Measurements from ENCODE around the gene AP2M1. TPM values are rescaled to one million over a fixed set of nuclear protein-coding genes. Genes with fewer than 3 reads are reported as not detected.

Gene AP2M1
- total and polyA plus RNA-seq, 10 of the 15 experiments (the other 5 are each of a cell fraction or from before 2014, with no cell fraction given), result 65.6 to 356 (median 161) TPM

DNA sequence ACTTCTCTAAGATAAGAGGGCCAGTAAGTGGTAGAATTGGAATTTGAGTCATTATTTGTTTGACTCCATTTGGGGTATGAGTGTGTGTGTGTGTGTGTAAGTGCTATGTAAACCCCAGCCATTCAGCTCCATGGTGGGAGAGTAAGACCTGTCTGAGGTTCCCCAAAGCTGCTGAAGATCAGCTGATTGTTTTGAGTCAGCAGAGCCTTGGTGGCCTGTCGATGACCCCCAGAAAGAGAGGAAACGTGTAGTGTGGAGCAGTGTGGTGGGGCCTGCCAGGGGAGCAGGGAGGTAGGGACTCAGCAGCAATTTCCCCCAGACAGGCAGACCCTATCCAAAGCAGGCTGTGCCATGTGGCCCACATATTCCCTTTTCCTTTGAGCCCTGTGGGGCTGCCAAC is 14.2 kb upstream of the AP2M1 start:
- POLR2A ChIA-PET, result interaction anchor here (1.7 to 1.8 kb wide), 2 partner anchors 9 to 13 kb away, joined by 5 to 16 read pairs; no protein-coding TSS in a partner anchor
- Histone ChIP-seq H4K20me1 (ENCODE audit: control insufficient read depth, insufficient read depth) (no peaks in the 10 kb centered on the region), H3K4me1 (ENCODE audit: control insufficient read depth, insufficient read depth, low read length) (peaks cover 9% of the 10 kb centered on the region), H3K9ac (ENCODE audit: control insufficient read depth, insufficient read depth, low read length) (no peak overlapping the region), H2AFZ (ENCODE audit: control insufficient read depth, low read depth, low read length) (no peak overlapping the region), H3K9me3 (replicated peaks; ENCODE audit: control insufficient read depth, insufficient read depth, low read length) (no peaks in the 10 kb centered on the region), H3K79me2 (ENCODE audit: control insufficient read depth, insufficient read depth, low read length) (peaks cover 42% of the 10 kb centered on the region), H3K27me3 (replicated peaks in 1 of 2; ENCODE audit: control insufficient read depth in 2 of 2, insufficient read depth in 2 of 2, low read length in 1 of 2) (no peaks in the 10 kb centered on the region), H3K4me3 (no peak overlapping the region), H3K27ac (ENCODE audit: control insufficient read depth, insufficient read depth) (peak overlapping the region; percentile 20; the same call in 1 of the 2 replicates), H3K36me3 (ENCODE audit: control insufficient read depth in 2 of 2, insufficient read depth in 2 of 2, low read length in 1 of 2) (peaks cover 2 to 5% of the 10 kb centered on the region in 2 experiments; a peak in 2 of 4 replicates), H3K4me2 (ENCODE audit: control insufficient read depth, insufficient read depth) (peak overlapping the region; percentile 1; the same call in 1 of the 2 replicates)
- BruUV-seq (replicated peaks), result no TSS peak
- DNase-seq (ENCODE audit: low read depth, low spot score) (no peak), ATAC-seq (peak; percentile 59), FAIRE-seq (no peak)
- intact Hi-C loops (cut with micrococcal nuclease; ENCODE audit: unreplicated experiment) (no loop called here), in situ Hi-C loops (cut with MboI) (no loop called here)
- CTCF ChIA-PET, result interaction anchor here (0.8 to 1.4 kb wide), 2 partner anchors 29 to 33 kb away, joined by 3 read pairs; no protein-coding TSS in a partner anchor
- 0% methylated on average over 2 of the region's 2 CpGs for WGBS (ENCODE audit: insufficient coverage, insufficient replicate concordance, low lambda C conversion rate, missing lambda C conversion rate)
- SMC1A ChIA-PET (ENCODE audit: uncharacterized antibody, unreplicated experiment), result interaction anchor here (1.4 to 2.4 kb wide), 3 partner anchors 12 to 265 kb away, joined by 3 to 5 read pairs (median 4); no protein-coding TSS in a partner anchor
- RAD21 ChIA-PET (ENCODE audit: unreplicated experiment), result no interaction called here
- TF ChIP-seq SRF (IDR thresholded peaks at IDR 0.05; ENCODE audit: low read depth in 2 of 2, low read length in 2 of 2), result no peak
- 0 out of 2 replicates have a peak, but pooled peaks have one; percentile 23 for TF ChIP-seq IKZF1 (conservative IDR thresholded peaks at IDR 0.05)
- TF ChIP-seq, protein P1, sequence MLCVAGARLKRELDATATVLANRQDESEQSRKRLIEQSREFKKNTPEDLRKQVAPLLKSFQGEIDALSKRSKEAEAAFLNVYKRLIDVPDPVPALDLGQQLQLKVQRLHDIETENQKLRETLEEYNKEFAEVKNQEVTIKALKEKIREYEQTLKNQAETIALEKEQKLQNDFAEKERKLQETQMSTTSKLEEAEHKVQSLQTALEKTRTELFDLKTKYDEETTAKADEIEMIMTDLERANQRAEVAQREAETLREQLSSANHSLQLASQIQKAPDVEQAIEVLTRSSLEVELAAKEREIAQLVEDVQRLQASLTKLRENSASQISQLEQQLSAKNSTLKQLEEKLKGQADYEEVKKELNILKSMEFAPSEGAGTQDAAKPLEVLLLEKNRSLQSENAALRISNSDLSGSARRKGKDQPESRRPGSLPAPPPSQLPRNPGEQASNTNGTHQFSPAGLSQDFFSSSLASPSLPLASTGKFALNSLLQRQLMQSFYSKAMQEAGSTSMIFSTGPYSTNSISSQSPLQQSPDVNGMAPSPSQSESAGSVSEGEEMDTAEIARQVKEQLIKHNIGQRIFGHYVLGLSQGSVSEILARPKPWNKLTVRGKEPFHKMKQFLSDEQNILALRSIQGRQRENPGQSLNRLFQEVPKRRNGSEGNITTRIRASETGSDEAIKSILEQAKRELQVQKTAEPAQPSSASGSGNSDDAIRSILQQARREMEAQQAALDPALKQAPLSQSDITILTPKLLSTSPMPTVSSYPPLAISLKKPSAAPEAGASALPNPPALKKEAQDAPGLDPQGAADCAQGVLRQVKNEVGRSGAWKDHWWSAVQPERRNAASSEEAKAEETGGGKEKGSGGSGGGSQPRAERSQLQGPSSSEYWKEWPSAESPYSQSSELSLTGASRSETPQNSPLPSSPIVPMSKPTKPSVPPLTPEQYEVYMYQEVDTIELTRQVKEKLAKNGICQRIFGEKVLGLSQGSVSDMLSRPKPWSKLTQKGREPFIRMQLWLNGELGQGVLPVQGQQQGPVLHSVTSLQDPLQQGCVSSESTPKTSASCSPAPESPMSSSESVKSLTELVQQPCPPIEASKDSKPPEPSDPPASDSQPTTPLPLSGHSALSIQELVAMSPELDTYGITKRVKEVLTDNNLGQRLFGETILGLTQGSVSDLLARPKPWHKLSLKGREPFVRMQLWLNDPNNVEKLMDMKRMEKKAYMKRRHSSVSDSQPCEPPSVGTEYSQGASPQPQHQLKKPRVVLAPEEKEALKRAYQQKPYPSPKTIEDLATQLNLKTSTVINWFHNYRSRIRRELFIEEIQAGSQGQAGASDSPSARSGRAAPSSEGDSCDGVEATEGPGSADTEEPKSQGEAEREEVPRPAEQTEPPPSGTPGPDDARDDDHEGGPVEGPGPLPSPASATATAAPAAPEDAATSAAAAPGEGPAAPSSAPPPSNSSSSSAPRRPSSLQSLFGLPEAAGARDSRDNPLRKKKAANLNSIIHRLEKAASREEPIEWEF (IDR thresholded peaks at IDR 0.05; ENCODE audit: insufficient replicate concordance, low read depth, low read length), result no peak
- TF ChIP-seq ATF3 (IDR thresholded peaks at IDR 0.05; ENCODE audit: borderline replicate concordance, extremely low read depth, low read depth, low read length), result no peak
- TF ChIP-seq JUNB (IDR thresholded peaks at IDR 0.05), result peak; percentile 41
- peak; percentile 30; the same call in 1 of the 2 replicates for TF ChIP-seq SPI1 (IDR thresholded peaks at IDR 0.05; ENCODE audit: borderline replicate concordance, insufficient read depth, low read depth, low read length)
- no peak for TF ChIP-seq FOXK2 (IDR thresholded peaks at IDR 0.05)
- peak; percentile 34 for TF ChIP-seq SKIL (IDR thresholded peaks at IDR 0.05; ENCODE audit: low read depth, poor library complexity, severe bottlenecking)
- peak; percentile 53; the same call in 1 of the 2 replicates for TF ChIP-seq EED (IDR thresholded peaks at IDR 0.05; ENCODE audit: low read depth)
- peak in 1 of 2 experiments; percentile 42; a peak in 2 of 4 replicates for TF ChIP-seq IKZF2 (IDR thresholded peaks at IDR 0.05)
- no peak for TF ChIP-seq HDAC2 (IDR thresholded peaks at IDR 0.05)
- TF ChIP-seq NKRF (conservative IDR thresholded peaks at IDR 0.05), result no peak
- peak; percentile 35 for TF ChIP-seq RUNX3 (IDR thresholded peaks at IDR 0.05; ENCODE audit: low read length)
- peak; percentile 26 for TF ChIP-seq SP1 (IDR thresholded peaks at IDR 0.05; ENCODE audit: low read depth, low read length)
- TF ChIP-seq TCF7 (IDR thresholded peaks at IDR 0.05; ENCODE audit: borderline replicate concordance), result no peak

Data from GM12878 (cell line).